Stimulated activated CD4-positive, alpha-beta T cell treated with anti-CD3 and anti-CD28 coated beads, TNF-alpha, amount 100 ng/mL, for 48 hours (primary cell): ENCODE data around the gene MALL.
"Not testable (repeated sequence)": the region's sequence is repeated elsewhere in the genome, so short reads cannot be mapped to it uniquely, and the experiment has no call there.

Experiments
- DNase-seq, 3 donors: peaks; one replicate each; pipeline ENCODE4 v3.0.0-alpha.2; 2020; ENCODE audit warnings: low read depth in 3 of 3

The MALL gene

DNA sequence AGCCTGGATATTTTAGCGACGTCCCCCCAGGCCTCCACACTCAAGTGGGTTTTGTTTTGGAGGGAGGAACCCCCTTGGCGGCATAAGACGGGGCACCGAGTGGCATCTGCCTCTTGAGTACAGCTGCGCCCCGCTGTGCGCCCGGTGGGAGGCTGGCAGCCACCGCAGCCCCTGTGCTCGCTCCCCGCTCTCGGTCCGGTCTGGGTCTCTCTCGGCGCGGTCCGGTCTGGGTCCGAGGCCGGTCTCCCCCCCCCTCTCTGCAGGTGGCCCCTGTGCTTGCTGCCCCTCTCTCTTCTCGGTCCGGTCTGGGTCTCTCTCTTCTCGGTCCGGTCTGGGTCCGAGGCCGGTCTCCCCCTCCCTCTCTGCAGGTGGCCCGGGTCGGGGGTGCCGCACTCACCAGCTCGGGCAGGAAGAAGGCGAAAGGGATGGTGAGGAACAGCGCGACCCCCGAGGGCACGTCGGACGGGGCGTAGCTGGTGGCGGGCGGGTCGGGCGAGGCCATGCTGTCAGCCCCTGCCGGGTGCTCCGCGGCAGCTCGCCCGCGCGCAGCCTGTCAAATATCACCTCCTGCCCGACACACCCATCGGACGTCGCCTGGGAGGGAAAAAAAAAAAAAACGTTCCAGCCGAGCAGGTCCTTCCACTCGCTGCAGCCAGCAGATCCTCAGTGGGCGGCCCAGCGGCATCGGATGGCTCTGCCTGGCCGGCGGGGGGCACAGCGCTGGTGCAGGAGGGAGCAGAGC, at the start of gene MALL:
Gene MALL (minus strand): TSS at position 532 of the 742 bp plus-strand sequence. CDS start 30 bp downstream, at position 502.
- no peak for DNase-seq

DNA sequence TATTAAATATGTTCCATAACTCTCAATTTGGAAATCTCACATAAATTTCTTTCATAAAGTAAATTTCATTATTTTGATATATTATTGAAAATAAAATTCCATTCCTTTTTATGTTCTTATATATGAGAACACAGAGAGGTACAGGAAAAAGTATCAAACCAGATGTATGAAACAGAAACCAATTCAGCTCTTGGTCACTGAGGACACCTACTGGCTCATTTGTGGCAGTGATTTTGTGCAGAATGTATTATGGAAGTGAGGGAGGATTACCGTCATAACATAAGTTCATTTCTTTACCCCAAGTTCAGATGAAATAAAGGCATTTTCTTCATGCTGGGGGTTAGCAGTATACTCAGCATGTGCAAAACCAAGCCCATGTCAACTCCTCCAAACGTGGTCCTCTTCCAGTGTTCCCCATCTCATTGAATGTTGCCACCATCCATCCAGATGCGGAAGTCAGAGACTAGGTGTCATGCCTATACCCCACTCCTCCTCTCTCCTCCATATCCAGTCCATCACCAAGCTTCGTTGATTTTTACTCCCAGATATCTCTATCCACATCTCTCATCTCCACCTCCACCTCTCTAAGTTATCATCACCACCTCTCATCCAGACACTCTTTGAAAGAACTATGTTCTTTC, 41.7 kb upstream of the MALL start:
- DNase-seq, result no peak

DNA sequence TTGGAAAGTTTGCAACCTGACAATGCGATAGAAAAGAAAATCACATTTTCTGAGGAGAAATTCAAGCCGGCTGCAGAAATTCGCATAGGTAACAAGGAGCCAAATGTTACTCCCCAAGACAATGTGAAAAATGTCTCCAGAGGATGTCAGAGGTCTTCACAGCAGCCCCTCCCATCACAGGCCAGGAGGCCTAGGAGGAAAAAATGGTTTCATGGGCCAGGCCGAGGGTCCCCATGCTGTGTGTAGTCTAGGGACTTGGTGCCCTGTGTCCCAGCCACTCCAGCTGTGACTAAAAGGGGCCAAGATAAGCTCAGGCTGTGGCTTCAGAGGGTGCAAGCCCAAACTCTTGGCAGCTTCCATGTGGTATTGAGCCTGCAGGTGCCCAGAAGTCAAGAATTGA, 39.2 kb upstream of the MALL start:
- not testable (repeated sequence) for DNase-seq

DNA sequence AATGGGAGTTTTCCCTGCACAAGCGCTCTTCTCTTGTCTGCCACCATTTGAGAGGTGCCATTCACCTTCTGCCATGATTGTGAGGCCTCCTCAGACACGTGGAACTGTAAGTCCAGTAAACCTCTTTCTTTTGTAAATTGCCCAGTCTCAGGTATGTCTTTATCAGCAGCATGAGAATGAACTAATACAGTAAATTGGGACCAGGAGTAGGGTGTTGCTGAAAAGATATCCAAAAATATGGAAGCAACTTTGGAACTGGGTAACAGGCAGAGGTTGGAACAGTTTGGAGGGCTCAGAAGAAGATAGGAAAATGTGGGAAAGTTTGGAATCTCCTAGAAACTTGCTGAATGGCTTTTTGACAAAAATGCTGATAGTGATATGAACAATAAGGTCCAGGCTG, 38.6 kb upstream of the MALL start:
- DNase-seq, result not testable (repeated sequence)

DNA sequence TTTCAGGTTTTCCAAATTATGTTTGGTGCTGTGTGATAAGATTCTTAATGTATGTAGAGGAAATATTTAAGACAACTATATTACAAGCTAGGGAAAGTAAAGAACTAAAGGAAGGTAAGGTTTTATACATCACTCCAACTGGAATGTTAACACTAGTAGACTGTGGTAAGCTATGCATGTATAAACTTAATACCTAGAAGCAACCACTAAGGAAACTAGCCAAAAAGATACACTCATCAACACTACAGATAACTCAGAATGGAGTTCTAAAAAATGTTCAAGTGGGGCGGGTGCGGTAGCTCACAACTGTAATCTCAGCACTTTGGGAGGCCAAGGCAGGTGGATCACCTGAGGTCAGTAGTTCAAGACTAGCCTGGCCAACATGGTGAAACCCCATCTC, 37.8 kb upstream of the MALL start:
- no peak for DNase-seq

DNA sequence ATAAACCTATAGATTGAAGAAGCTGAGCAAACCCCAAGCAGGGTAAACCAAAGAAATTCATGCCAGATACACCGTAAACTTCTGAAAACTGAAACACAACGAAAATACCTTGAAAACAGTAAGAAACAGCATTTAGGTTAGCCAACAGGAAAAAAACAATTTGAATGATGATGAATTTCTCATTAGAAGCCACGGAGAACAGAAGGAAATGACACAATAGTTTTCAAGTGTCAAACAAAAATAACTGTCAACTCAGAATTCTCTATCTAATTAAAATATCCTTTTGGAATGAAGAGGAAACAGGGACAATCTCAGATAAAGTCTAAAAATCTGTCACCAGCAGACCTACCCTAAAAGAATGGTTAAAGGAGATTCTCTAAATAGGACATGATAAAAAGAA, 37.3 kb upstream of the MALL start:
- no peak for DNase-seq

DNA sequence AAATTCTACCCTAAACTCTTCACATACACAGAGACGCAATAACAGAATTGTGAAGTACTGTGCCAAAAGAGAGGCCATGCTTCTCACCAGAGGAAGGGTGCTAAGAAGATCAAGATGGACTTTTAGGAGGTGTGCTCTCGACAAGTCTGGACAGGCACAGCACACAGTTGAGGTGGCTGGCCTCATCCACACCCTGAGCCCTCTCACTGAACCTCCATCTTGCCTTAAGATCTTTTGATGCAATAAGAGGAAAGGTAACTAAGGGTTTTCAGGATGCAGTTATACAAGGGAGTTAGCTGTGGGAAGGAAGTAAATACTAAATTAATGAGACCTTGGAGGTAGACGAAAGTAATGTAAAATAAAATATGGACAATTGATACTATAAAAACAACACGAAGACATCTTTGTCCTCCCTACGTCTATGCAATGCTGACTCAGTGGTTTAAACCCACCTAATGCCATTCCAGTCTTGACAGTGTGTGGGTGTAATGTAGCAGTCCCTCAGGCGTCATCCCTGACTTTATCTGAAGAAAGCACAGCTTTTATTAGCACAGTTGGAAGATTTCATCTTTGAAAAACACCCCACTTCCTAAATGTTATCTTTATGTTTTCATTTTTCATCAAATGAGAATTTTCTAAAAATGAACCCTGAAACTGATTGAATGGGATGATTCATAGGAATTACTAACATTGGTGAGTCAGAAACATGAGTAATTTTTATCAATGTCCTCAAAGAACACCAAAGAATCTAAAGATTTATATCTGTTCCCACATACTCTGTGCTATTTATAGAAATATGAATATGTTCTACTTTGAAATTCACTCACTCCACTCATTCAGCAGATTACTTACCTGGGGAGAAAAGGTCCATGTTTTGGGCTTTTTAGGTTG, 34.0 kb upstream of the MALL start:
- no peak for DNase-seq

DNA sequence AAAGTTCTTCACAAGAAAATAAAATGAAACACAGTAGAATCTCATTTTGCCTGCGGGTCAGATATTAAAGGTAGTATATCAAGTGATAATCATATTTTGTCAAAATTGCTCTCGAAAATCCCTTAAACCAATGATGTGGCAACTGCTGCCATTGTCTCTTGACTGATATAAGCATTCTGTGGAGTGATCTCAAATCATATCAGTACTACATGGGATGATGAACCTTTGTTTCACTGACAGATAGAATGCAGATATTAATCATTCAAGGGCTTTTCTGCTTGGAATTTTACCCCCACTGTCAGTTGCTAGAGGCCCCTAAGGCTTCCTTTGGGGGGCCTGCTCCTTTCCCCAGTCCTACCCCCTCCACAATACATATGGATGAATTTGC, 31.3 kb upstream of the MALL start:
- no peak for DNase-seq

DNA sequence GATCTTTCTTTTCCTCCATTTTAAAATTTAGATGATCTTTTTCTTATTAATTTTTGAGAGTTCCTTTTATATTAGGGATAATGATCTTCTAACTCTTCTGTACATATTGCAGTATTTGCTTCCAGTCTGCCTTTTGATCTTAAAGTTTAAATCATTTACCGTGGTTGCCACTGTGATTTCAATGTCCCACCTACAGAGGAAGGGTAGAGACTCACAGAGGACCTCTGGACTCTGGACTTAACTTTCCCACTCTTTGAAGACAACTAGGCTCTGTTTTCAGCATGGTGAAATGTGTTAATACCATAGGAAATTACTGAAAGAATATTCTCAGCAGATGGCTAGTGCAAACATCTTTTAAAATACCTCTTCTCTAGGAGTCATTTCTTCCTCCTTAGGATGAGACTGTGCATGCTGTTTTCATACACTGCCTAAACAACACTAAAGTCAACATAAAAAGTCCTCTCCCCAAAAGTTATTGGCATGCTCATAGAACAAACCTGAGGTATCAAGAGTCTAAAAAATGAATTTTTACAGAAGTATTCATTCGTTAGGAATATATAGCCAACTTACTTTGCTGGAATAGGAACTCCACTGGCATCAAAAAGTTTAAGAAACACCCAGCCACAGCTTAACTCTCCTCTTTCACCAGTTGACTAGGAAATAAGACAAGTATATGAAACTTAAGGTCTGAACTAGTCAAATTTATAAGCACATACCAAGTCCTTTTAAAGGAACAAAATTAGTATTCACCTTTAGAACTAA, 30.7 kb upstream of the MALL start:
- no peak for DNase-seq

DNA sequence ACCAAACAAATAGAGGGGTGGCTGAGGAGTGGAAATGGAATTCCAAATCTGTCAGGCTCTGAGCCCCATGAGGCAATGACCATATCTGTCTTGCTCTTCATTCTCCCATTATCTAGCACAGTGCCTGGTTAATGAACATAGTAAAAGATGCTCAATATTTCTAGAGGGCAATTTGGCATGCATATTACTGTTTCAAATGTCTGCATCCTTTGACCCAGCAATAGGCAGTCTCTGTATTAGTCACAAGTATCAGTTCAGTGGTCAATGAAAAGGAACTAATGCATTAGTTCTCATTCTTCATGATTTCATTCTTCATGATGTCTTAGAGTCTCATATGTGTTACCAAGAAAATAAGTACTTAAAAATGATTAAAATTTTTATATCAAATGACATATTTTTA, 28.4 kb upstream of the MALL start:
- no peak for DNase-seq

DNA sequence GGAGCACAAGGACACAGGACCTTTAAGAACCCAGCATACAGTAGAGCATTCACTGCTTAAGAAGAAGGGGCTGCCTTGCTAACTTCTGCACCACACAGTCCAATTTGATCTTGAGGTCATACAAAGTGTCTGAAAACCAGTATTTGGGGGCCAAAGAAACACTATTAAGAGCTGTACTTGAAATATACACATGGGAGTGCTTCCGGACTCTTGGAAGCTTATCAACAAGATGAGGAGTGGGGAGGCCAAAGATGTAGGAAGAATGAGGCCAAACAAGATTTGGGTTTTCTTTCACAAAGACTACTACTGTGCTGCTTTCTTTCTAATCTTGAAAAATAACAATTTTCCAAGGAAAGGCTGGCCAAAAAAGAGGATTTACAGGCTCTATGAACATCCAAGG, 24.8 kb upstream of the MALL start:
- DNase-seq, result no peak

DNA sequence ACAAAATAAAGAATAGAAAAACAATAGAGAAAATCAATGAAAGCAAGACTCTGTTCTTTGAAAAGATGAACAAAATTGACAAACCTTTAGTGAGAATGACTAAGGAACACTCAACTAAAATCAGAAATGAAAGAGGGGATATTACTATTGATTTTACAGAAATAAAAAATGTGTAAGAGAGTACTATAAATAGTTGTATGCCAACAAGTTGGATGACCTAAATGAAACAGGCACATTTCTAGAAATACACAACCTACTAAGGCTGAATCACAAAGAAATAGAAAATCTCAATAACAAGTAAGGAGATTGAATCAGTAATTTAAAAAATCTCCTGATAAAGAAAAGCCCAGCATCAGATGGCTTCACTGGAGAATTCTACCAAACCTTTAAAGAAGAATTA, 18.4 kb upstream of the MALL start:
- no peak for DNase-seq

DNA sequence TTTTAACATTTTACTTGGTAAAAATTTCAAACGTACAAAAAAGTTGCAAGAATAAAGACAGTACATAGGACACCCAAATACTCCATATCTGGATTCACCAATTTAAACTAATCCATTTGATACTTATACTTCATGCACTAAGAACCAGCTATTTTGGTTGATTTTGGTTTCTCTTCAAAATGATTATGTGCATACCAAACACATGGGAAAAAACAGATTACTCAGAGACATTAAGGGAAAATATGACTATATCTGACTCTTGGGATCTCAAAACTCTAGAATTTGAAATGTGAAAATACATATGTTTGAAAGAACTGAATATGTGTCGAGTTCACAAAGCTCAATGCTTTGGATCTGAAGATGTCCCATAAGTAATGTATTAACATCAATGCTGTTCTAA, 15.5 kb upstream of the MALL start:
- no peak for DNase-seq

DNA sequence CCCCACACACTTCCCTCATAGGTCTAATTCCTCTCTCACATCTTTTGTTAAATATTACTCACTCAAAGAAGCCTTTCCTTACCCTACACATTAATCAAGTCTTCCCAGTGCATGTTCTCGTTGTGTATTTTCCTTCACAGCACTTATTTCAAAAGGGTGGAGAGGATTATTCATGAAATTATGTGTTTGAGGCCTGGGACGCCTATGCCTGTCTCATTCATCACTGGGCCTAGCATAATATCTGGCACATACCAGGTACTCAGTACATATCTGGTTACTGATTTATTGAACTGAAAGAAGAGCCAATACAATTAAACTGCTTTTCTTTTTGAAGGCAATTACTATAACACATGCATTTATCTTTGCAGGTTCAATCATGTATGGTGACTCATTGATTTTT, 15.1 kb upstream of the MALL start:
- no peak for DNase-seq

DNA sequence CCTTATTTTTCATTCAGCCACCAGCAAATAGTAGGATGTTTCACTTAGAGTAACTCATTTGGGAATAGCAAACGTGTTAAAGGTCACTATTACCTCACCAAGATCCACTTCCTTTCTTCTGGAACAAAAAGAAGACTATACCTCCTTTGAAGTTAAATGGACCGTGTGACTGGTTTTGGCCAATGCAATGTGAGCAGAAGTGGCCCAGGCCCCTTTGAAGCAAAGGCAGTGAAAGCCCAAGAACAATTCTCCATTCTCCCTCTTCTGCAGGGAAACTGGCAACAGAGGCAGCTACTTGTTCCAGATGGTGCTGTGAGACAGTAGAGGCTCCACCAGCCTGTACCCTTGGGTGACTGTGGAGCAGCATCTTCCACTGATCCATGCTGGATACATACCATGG, 11.3 kb upstream of the MALL start:
- DNase-seq, result no peak

DNA sequence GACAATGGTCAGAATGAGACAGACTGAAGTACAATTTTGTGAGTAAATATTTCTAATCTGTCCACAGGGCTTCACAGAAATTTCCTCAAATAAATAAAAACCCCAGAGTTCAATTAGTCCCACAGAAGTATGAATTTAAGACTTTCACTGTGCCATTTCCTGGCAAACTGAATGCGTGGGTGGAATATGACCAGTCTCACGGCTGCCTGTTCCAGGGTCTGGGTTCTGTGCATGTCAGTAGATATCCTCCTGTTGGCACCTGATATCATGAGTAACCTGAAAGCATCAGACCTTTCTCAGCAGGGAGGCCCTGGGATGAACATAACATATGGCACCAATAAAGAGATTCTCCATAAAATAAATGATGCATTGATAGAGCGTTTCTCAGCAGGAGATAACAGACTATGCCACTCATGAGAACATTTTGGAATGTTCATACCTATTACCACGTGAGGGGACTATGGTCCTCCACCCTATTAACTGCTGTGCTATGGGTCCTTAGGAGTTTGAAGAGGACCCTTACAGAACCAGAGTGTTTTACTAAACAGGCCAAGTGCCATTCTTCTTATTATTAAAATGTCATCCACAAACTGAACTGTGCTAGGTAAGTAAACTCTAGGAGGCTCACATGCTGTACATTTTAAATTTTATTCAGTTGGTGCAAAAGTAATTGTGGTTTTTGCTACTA, 10.6 kb upstream of the MALL start:
- DNase-seq, result no peak

DNA sequence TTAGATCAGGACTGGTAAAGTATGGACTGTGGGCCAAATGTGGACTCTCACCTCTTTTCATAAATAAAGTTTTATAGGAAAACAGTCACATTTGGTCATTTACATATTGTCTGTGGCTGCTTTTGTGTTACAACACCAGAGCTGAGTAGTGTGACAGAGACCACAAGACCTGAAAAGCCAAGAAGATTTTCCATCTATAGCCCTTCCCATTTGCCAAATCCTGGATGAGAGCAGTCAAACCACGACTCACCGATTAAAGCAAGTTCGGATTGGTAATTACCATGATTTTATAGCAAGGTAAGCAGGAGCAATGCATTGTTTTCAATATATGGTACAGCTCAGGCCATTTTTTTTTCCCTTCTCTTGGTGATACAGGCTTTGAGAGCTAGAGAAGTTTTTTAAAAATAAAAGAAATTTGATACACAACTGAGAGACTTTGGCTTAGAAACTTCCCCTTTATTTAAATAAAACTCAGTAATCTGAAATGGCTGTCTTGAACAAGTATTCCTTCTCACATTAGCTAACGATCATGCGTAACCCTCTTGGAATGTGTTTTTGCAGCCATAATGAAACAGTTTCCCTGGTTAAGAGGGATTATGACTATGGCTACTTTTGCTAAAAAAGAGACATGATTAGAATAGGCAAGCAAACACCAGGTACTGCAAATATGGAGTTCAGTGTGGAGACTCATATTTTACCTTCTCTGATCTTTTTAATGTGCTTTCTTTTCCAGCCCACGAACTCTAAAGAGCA, 9.5 kb upstream of the MALL start:
- DNase-seq, result no peak

DNA sequence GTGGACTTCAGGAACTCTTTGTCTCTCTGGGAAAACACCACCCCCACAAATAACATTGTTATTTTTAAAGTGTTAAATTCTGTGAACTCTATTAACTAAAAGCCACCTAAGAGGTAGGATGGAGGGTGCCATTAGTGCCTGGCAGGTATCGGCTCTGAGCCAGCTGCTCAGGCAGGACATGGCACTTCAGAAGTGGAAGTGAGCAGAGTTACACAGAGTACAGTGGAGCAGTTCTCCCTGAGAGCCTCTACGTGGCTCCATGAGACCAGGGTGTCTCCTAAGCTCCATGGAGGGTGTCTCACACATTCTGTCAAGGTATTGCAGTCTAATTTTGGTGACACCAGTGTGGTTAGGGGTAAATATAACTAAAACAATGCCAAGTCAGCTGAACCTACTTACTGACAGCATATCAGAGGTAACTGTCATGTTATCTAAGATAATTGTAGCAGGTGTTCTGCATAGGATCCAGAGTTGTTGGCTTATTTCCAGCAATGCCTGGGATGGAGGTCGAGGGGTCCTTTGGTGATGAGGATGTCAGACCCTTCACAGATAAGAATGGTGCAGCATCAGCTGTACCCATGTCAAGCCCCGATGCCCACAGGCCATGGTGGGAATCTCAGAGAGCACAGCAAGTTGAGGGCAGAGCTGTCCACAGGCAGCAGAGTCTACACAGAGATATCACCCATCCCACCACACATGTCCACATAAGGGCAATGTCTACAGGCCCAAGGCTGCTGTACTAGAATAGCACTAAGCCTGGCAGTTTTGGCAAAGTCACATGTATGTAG, 8.6 kb upstream of the MALL start:
- DNase-seq, result no peak

DNA sequence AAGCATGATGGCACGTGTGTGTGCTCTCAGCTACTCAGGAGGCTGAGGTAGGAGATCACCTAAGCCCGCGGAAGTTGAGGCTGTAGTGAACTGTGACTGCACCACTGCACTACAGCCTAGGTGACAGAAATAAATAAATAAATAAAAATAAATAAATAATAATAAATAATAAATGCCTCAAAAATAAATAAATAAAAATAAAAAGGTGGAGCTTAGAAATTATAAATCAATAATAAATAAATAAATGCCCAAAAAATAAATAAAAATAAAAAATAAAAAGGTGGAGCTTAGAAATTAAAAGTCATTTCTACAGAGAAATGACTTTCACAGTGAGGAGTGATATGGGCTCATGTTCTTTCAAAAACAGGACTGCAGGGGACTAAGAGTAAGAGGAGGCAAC, 6.0 kb upstream of the MALL start:
- no peak for DNase-seq

DNA sequence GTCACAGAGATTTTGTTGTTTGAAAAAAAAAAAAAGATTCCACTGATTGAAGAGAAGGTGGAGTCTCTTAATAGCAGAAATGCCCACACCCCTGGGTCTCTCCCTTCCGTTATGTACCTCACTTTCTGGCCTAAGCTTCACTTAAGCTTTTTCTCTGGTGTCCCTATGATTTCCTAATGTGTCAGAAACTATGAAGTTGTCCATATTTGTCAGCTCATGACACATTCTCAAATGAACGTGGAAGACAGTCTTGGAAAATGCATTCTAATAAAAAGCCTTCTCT, 5.4 kb upstream of the MALL start:
- DNase-seq, result no peak
